ENCODE data around the gene ZFAND3.

GRCh38 chr6:37903351-37904340 lies 84.1 kb downstream of the ZFAND3 start:
- TF ChIP-seq POLR2AphosphoS5 (IDR thresholded peaks at IDR 0.05; ENCODE audit: low read length) = no peak
- no peak for TF ChIP-seq NRF1 (conservative IDR thresholded peaks at IDR 0.05; ENCODE audit: low read depth, low read length)
- TF ChIP-seq MAX (IDR thresholded peaks at IDR 0.05; ENCODE audit: low read depth, low read length) = no peak
- TF ChIP-seq NFIC (IDR thresholded peaks at IDR 0.05; ENCODE audit: low read depth, low read length) = no peak
